HG03095 (cell line): ENCODE data around the gene ZC3H12D.
"Not testable (repeated sequence)": the region's sequence is repeated elsewhere in the genome, so short reads cannot be mapped to it uniquely, and the experiment has no call there.

ENCODE experiments used
- ATAC-seq: cut with Tn5 transposase; IDR thresholded peaks from one replicate; pipeline ENCODE4 v1.9.1; 2021; ENCODE audit warnings: moderate library complexity; ENCODE audit not compliant: unreplicated experiment

Gene ZC3H12D

GRCh38 chr6:149483849-149484655, 762 bp downstream of the ZC3H12D start:
- no peak for ATAC-seq

DNA sequence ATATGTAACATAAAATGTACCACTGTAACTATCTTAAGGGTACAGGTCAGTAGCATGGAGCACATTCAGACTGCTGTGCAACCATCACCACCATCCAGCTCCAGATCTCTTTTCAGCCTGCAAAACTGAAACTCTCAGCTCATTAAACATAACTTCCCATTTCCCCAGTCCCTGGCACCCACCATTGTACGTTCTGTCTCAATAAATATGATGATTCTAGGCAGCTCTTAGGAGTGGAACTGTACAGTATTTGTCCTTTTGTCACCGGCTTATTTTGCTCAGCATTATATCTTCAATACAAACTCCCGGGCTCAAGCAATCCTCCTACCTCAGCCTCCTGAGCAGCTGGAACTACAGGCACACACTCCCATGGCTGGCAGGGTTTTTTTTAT, 1.5 kb downstream of the ZC3H12D start:
- no peak for ATAC-seq

DNA sequence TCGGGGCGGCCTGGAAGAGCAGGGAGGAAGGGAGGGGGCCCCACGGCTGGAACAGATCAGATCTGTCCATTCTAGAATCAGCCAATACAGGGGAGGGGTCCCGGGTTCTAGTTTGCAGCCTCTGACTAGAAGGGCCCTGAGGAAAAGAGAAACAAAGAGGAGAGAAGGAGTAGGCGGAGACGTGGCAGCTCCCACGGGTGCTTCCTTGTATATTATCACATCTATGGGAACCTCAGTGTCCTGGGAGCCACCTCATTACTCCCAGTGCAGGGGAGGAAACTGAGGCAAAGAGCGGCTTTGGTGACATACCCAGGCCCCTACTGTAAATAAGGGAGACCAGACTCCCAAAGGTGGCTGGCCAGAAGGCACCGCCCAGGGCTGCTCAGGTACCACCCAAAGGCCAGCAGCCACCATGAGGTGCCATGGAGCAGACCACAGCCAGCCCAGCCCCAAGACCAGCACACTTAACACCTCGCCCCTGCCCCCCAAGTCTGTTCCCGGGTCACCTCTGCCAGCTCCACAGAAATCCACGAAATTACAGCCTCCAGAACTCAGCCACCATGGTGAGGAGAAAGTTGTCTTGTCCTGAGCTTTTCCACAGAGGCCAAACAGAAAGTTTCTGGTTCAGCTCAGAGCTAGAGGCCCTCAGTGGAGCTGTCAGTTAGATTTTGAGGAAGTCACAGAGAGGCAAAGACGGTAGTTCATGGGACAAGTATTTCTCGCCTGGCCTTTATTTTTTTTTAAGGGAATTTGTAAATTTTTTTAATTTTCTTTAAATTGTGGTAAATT, 2.1 kb downstream of the ZC3H12D start:
- no peak for ATAC-seq

GRCh38 chr6:149480502-149481280, 4.1 kb downstream of the ZC3H12D start:
- no peak for ATAC-seq

- ATAC-seq, result no peak
Measured at GRCh38 chr6:149478631-149479314, 6.0 kb downstream of the ZC3H12D start.

DNA sequence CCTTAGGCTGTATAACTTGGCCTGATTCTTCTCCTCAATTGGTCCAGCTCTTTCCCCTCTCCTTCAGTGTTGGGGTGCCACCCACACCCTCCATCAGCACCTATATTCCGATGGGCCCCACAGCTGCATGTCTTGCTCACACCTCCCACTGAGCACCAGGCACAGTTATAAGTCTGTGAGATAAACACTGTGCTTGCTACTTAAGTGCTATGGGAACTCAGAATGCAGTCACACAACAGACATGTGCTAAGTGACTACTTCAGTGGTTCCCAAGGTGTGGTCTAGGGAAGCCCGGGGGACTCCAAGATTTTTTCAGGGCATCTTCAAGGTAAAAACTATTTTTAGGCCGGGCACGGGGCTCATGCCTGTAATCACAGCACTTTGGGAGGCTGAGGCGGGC, 7.3 kb downstream of the ZC3H12D start:
- ATAC-seq, result no peak

DNA sequence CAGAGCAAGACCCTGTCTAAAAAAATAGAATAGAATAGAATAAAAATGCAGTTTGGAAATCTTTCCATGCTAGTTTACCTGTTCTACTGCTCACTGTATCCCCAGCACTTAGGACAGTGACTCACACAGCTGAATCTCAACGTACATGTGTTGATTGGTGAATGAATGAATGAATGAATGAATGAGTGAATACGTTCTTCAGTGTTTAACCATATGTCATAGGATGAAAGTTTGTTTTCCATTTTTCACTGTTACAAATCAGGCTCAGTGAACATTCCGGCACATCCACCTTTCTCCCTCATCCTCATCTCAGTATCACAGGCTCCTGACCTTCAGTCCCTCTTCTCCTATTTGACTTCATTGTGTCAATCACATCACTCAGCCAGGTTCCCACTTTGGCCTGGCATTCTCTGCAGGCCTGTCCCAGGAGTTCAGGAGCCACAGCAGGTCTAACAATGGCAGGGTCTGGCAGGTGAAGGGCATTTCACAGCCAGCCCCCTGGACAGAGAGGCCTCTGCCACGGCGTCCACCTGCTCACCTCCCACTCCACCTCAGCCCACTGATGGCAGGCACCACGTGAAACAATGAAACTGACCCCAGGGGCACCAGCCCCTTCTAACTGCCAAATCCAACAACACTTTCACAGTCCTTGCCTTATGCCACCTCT, 7.9 kb downstream of the ZC3H12D start:
- ATAC-seq, result no peak

DNA sequence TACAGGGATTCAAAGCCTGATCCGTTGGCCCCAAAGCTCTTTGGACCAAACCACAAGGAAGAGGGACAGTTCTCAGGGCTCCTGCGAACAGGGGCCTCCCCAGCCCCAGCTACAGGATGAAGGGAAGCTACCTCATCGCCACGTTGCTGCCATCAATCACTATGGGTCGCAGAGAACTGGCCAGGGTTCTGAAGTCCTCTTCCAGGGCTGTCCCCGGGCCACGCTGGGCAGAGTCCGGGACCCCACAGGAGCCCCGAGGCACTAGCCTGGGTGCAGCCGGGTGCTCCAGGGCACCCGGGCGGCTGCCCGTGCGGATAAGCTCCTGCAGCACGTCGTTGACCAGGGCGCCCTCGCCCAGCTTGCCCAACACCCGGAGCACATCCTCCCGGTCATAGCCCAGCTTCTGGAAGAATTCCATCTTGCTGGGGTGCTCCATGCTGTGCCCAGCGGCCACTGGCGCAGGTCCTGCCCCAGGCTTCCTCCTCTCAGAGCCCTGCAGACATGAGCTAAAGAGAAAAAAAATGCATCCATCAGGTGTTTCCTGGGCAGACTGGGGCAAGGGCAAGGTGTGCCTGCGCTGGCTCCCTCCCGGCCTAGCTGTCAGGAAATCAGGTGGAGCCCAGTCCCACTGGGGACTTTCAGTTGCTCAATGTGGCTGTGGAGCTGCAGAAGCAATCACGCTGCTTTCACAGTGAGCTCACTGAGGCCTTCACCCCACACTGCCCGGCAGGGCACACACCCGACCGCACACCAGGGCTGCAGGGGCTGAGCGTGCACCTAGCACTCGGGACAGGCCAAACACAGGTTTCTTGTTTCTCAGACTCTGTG, 10.5 kb downstream of the ZC3H12D start:
- ATAC-seq, result no peak

DNA sequence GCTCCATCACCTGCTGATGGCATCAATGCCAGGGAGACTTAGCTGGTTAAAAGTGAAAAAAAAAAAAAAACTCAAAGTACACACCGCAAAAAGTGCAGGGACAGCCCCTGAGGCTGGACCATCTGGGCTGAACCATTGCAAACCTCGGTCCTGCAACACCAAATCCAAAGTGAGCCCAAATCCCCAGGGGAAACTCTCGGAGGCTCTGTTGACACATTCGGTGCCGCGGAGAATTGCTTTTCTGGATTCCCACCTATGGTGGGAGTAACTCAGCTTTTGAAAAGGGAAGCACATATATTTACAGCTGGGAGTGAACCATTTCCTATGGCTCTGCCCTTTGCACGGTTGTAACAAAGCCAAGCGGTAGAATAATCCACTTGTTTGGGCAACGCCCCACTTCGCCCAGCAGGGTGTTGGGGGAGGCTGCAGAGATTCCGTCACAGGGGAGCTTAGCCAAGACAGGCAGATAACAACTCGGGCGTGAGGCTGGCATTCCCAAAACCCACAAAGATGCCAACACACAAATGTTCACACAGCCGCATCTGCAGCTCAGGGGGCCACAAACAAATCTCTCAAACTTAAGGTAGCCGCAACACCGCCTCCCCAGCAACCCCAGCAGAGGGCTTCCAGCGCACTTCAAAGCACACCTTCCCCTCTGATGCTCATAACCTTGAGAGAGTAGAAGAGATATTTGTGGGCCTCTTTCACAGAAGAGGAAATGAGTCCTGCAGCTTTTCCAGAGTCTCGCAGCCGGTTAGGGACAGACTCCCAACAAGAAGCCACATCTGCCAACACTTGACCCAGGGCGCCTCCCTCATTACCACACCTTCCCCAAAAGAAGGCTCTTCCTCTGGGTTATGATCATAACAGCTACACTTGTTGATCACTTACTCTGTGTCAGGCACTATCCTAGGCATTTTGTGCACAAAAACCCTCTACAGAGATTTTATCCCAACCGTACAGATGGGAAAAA, 11.4 kb downstream of the ZC3H12D start:
- no peak for ATAC-seq

- no peak for ATAC-seq
Measured at GRCh38 chr6:149472241-149472640, 12.6 kb downstream of the ZC3H12D start.

GRCh38 chr6:149471801-149472200, 13.0 kb downstream of the ZC3H12D start:
- ATAC-seq, result peak; percentile 28

- ATAC-seq, result no peak
Measured at GRCh38 chr6:149470948-149471347, 13.9 kb downstream of the ZC3H12D start.

- no peak for ATAC-seq
Measured at GRCh38 chr6:149468179-149468578, 16.6 kb downstream of the ZC3H12D start.

DNA sequence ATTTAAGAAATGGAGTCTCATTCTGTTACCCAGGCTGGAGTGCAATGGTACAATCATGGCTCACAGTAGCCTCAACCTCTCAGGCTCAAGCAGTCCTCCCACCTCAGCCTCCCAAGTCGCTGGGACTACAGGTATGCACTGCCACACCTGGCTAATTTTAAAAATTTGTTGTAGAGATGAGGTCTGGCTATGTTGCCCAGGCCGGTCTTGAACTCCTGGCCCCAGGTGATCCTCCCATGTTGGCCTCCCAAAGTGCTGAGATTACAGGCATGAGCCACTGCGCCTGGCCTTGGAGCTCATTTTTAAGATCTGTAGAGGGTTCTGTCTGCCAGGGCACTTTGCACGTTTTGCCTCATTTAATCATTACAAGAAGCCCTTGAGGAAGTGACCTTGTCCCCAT, 17.5 kb downstream of the ZC3H12D start:
- no peak for ATAC-seq

DNA sequence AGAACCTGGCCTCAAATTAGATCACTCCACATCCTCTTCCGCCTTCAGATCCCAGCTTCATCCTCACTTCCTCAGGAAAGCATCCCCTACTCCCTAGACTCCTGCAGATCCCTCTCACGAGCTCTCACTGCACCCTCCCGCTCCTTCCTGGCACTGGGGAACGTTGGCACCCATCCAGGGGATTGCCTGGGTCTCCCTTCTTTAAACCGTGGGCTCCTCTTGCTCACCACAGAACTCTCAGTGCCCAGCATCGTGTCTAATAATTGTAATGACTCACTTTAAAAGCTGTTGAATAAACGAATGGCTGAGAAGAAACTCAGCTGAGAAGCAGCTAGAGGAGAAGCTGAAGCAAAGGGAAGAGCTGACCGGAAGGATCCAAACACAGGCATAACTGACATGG, 20.4 kb downstream of the ZC3H12D start:
- no peak for ATAC-seq

DNA sequence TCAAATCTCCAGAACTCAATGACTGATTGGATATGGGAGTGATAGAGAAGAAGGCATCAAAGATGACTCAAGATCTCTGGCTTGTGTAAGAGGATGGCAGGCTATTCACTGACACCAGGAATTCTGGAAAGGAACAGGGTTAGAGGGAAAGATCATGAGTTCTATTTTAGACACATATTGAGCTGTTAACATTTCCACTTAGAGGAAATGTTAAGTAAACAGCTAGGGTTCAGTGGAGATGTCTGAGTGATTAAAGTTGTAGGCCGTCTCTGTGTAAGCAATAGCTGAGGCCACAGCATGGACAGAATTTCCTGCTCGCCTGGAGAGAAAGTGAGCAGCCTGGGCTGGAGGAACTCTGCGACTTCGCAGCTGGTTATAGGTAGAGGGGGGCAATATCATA, 21.0 kb downstream of the ZC3H12D start:
- no peak for ATAC-seq

GRCh38 chr6:149462712-149463111, 22.1 kb downstream of the ZC3H12D start:
- not testable (repeated sequence) for ATAC-seq

- no peak for ATAC-seq
Measured at GRCh38 chr6:149461670-149462069, 23.1 kb downstream of the ZC3H12D start.
